DOHH2 (cell line): Measurements from ENCODE around the gene TMEM156.

Experiments used
- H3F3A ChIP-seq: fragments of 200-600 bp; sonication (generic), shearing (Covaris generic); 2 replicates; pipeline ENCODE4 v1.6.0; 2016; ENCODE audit warnings: antibody characterized with exemption, mild to moderate bottlenecking; ENCODE audit not compliant: control insufficient read depth, insufficient read depth
- H3K27ac ChIP-seq: fragments of 200-600 bp; sonication (generic); 2 replicates; pipeline ENCODE4 v1.5.1; 2014; ENCODE audit warnings: low read depth, mild to moderate bottlenecking, low read length, moderate library complexity
- H3K27me3 ChIP-seq: fragments of 200-600 bp; sonication (generic); 2 replicates; pipeline ENCODE4 v1.6.1; 2014; ENCODE audit warnings: mild to moderate bottlenecking, low read length, mixed read lengths; ENCODE audit not compliant: control insufficient read depth
- H3K36me3 ChIP-seq: fragments of 200-600 bp; sonication (generic); 2 replicates; pipeline ENCODE4 v1.6.1; 2014; ENCODE audit warnings: mild to moderate bottlenecking, low read length, moderate library complexity, mixed read lengths; ENCODE audit not compliant: control insufficient read depth
- H3K4me1 ChIP-seq: fragments of 200-600 bp; sonication (generic); 2 replicates; pipeline ENCODE4 v1.6.1; 2014; ENCODE audit warnings: mild to moderate bottlenecking, low read length, mixed read lengths; ENCODE audit not compliant: control insufficient read depth
- H3K4me2 ChIP-seq: fragments of 200-600 bp; sonication (generic); 2 replicates; pipeline ENCODE4 v1.6.0; 2014; ENCODE audit warnings: mild to moderate bottlenecking, low read length, moderate library complexity
- H3K4me3 ChIP-seq: fragments of 200-600 bp; sonication (generic); 2 replicates; pipeline ENCODE4 v1.5.1; 2014; ENCODE audit warnings: mild to moderate bottlenecking, low read length, mixed read lengths
- H3K79me2 ChIP-seq: fragments of 200-600 bp; sonication (generic); 2 replicates; pipeline ENCODE4 v1.6.1; 2014; ENCODE audit warnings: mild to moderate bottlenecking, low read length, mixed read lengths; ENCODE audit not compliant: control insufficient read depth
- H3K9me2 ChIP-seq: fragments of 200-600 bp; sonication (generic); replicated peaks from 2 replicates; pipeline ENCODE4 v1.6.1; 2014; ENCODE audit warnings: mild to moderate bottlenecking, low read length, mixed read lengths; ENCODE audit not compliant: control insufficient read depth
- H3K9me3 ChIP-seq: fragments of 200-600 bp; sonication (generic); 2 replicates; pipeline ENCODE4 v1.6.1; 2014; ENCODE audit warnings: antibody characterized with exemption, low read length, mixed read lengths; ENCODE audit not compliant: control insufficient read depth, insufficient read depth
- H4K20me1 ChIP-seq: fragments of 200-600 bp; sonication (generic); 2 replicates; pipeline ENCODE4 v1.6.0; 2014; ENCODE audit warnings: low read depth, mild to moderate bottlenecking, antibody characterized with exemption, low read length, moderate library complexity; ENCODE audit not compliant: control insufficient read depth, insufficient read depth
- CTCF ChIP-seq: fragments of 200-600 bp; sonication (generic); IDR thresholded peaks from one replicate; pipeline ENCODE4 v1.5.1; 2014; ENCODE audit warnings: antibody characterized with exemption, mild to moderate bottlenecking, low read depth, low read length; ENCODE audit not compliant: poor library complexity, severe bottlenecking
- EZH2phosphoT487 ChIP-seq: fragments of 200-600 bp; sonication (generic); IDR thresholded peaks from 2 replicates; pipeline ENCODE4 v1.6.1; 2017; ENCODE audit warnings: borderline replicate concordance, mild to moderate bottlenecking, antibody characterized with exemption, low read length, moderate library complexity, mixed read lengths

TMEM156 gene

GRCh38 chr4:38983787-38984598 is 48.2 kb downstream of the TMEM156 start:
- peaks cover 34% of the 10 kb centered on the region for H3K4me1 ChIP-seq
- peaks cover 95% of the 10 kb centered on the region for H3K36me3 ChIP-seq
- no peaks in the 10 kb centered on the region for H3K79me2 ChIP-seq
- peaks cover 12% of the 10 kb centered on the region for H3F3A ChIP-seq
- H3K4me2 ChIP-seq: no peak overlapping the region
- H4K20me1 ChIP-seq: no peaks in the 10 kb centered on the region
- no peak for TF ChIP-seq CTCF
- no peak for TF ChIP-seq EZH2phosphoT487
- no peaks in the 10 kb centered on the region for H3K9me2 ChIP-seq
- H3K27me3 ChIP-seq: no peaks in the 10 kb centered on the region
- H3K4me3 ChIP-seq: no peak overlapping the region
- no peak overlapping the region for H3K27ac ChIP-seq
- no peaks in the 10 kb centered on the region for H3K9me3 ChIP-seq

GRCh38 chr4:38983291-38983690 is 48.9 kb downstream of the TMEM156 start:
- Histone ChIP-seq H3K4me3 (no peak overlapping the region), H3K36me3 (peaks cover 95% of the 10 kb centered on the region), H3K79me2 (no peaks in the 10 kb centered on the region), H3K4me1 (peaks cover 27% of the 10 kb centered on the region), H3K4me2 (no peak overlapping the region), H3F3A (peaks cover 9% of the 10 kb centered on the region), H4K20me1 (no peaks in the 10 kb centered on the region), H3K9me2 (no peaks in the 10 kb centered on the region), H3K9me3 (no peaks in the 10 kb centered on the region), H3K27me3 (no peaks in the 10 kb centered on the region), H3K27ac (no peak overlapping the region)
- no peak for TF ChIP-seq EZH2phosphoT487
- no peak for TF ChIP-seq CTCF

- H3K4me3 ChIP-seq: no peak overlapping the region
- no peaks in the 10 kb centered on the region for H4K20me1 ChIP-seq
- peaks cover 19% of the 10 kb centered on the region for H3K4me1 ChIP-seq
- H3K36me3 ChIP-seq: peaks cover 90% of the 10 kb centered on the region
- H3K9me3 ChIP-seq: no peaks in the 10 kb centered on the region
- H3K79me2 ChIP-seq: no peaks in the 10 kb centered on the region
- H3K27me3 ChIP-seq: no peaks in the 10 kb centered on the region
- no peak overlapping the region for H3K27ac ChIP-seq
- peaks cover 12% of the 10 kb centered on the region for H3F3A ChIP-seq
- no peak for TF ChIP-seq CTCF
- no peak for TF ChIP-seq EZH2phosphoT487
- no peak overlapping the region for H3K4me2 ChIP-seq
- H3K9me2 ChIP-seq: no peaks in the 10 kb centered on the region
Observed at GRCh38 chr4:38982361-38983095, 49.7 kb downstream of the TMEM156 start.
